ENCODE measurements around the gene PAX7.

The PAX7 gene

GRCh38 chr1:18618546-18619466 is 11.8 kb upstream of the PAX7 start:
- no peak for DNase-seq

- no peak for DNase-seq
These were observed 11.2 kb upstream of the PAX7 start for GRCh38 chr1:18619467-18619835.

DNA sequence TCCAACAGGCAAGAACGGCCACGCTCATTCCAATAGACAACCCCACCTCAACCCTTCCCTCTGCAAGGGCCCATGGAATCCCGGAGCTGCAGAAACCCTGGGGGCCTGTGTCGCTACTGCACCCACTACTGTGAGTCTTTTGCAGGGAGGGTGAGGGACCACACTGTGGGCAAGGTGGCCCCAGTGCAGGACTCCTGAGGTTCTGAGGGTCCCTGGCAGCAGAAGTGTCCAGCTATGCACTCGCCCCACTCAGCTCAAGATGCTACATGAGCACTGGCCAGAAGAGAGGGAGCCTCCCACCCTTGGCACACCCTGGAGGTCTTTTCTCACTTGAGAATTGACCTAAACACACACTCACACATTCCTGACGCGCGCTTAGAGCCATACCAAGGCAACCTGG is 2.1 kb upstream of the PAX7 start:
- DNase-seq, result no peak

GRCh38 chr1:18629659-18630510 is 761 bp upstream of the PAX7 start:
- no peak for DNase-seq

- no peak for DNase-seq
These were observed 1.0 kb downstream of the PAX7 start for GRCh38 chr1:18631496-18632217.

- no peak for DNase-seq
These were observed 1.6 kb downstream of the PAX7 start for GRCh38 chr1:18632218-18632588.

DNA sequence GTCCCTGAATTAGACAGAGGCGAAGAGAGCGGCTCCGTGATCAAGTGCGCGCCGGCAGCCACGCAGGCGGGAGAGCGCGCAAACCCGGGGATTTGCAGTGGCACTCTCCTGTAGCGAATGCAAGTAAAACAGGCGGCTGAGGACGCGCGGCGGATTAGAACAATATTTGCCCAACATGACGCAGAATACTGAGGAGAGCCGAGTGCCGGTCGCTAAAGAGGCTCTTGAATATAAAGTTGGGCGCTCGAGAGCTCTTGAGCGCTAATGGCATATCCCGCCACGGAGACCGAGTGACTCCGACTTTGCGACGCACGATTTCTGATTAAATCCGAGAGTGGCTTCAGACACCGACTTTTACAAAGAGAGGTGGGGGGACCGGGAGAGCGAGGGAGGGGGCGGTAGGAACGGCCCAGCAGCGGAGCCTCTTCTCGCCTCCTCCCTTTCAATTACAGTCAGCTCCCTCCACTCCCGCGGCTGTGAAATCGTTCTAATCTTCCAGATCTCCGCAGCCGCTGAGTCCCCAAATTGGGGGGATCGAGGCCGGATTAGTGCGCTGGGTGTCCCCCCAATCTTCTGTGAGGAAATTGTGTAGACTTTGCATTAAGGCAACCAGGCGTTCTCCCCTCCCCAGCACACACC is 2.3 kb downstream of the PAX7 start:
- no peak for DNase-seq

- DNase-seq, result no peak
These were observed 2.9 kb downstream of the PAX7 start for GRCh38 chr1:18633422-18634155.

GRCh38 chr1:18634276-18634675 is 3.6 kb downstream of the PAX7 start:
- DNase-seq, result no peak

DNA sequence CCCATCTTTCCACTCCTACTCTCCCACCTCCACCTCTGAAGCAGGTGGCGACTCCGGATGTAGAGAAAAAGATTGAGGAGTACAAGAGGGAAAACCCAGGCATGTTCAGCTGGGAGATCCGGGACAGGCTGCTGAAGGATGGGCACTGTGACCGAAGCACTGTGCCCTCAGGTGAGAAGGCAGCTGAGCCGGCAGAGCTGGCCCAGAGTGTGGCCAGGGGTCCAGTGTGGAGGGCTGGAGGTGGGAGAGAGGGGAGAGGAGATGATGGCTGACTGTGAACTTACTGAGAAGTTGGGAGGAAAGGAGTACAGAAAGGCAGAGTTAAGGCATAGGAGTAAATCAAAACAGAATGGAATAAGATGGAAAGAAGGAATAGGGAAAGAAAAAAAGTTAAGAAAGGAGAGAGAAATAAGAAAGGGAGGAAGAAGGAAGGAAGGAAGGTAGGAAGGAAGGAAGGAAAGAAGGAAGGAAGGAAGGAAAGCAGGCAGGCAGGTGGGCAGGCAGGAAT is 4.5 kb downstream of the PAX7 start:
- DNase-seq, result no peak

GRCh38 chr1:18635891-18636595 is 5.4 kb downstream of the PAX7 start:
- no peak for DNase-seq

GRCh38 chr1:18636596-18637508 is 6.2 kb downstream of the PAX7 start:
- DNase-seq, result no peak

- no peak for DNase-seq
These were observed 6.9 kb downstream of the PAX7 start for GRCh38 chr1:18637511-18637960.

DNA sequence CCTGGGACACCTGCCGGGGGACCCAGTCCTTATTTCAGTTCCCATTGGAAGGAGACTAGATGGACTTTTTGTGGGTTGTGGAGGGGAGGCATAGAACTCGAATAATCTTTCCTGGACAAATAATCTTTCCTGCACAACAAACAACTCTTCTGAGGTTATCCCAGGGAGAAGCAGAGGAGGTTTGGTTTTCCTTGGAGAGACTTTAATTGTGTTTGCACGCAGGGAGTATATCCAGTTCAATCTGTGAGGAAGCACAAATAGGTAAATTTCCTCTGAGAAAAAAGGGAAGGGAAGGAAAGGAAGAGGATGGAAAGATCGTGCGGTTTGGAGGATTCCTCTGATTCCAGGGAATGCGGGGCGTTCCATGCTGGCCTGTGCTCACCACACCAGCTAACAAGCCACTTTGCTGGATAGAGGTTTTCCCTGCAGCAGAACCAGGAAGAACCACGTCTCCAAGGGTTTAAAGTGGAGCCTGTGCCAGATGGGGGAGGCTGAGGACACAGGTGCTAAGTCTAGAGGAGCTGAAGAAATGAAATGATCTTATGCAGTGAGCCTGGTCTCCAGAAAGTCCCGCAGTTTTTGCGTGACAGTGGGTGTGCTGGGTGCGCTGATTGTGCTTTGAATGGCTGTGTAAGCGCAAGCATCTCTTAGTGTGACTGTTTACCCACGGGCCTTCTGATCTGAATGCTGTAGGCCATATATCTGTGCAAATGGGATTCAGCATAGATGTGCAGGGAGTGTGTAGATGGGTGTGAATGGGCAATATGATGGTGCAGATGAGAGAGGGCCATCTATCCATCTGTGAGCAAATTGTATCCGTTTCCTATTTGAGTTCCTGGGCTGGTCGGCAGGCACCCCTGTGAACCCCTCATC is 7.6 kb downstream of the PAX7 start:
- DNase-seq, result no peak

- DNase-seq, result no peak
These were observed 8.3 kb downstream of the PAX7 start for GRCh38 chr1:18638835-18639364.

DNA sequence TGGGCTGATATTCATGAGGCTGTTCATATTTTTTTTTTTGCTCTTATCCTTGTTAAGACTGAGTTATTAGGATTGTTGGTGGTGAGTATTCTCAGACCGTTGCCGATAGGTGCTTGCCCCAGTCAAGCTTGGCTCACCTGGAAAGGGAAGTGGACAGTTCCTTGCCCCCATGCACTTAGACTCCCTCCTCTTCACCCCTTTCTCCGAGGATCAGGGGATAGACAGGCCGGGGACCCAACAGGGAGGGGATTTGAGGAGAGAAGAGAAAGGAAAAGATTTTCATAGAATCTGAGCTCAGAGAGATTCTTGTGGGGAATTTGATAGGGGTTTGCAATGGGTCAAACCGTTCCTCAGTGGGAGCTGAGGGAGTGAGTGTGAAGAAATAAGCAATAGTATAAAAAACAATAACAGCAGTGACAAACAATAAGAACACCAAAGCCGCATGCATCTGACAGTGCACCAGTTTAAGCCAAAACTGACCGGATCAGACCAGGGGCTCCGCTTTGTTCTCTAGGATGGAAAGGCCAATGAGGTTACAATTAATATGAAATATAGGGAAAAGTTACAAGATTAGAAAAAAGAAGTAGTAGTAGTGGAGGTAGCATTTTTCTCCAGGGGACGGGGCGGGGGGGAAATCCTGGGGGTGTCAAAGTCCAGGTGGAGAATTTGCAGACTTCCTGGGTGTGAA is 8.9 kb downstream of the PAX7 start:
- DNase-seq, result no peak

Data from anterior cingulate cortex (tissue), 58 donors.